Activated T-cell treated with anti-CD3 and anti-CD28 coated beads for 24 hours (primary cell): ENCODE measurements around the gene CD163L1.

ENCODE experiments used
- DNase-seq: peaks from one replicate; pipeline ENCODE4 v3.0.0-alpha.2; 2020; ENCODE audit warnings: low read depth

The CD163L1 gene

GRCh38 chr12:7322599-7322998 lies 121.4 kb downstream of the CD163L1 start:
- DNase-seq: no peak

- no peak for DNase-seq
These were observed 122.3 kb downstream of the CD163L1 start for GRCh38 chr12:7321624-7322023.

- DNase-seq: no peak
These were observed 124.0 kb downstream of the CD163L1 start for GRCh38 chr12:7319930-7320329.

GRCh38 chr12:7310070-7310469 lies 133.9 kb downstream of the CD163L1 start:
- DNase-seq: no peak
